NCI-H2227 (cell line): ENCODE measurements around the gene RIPK4.
"Not testable (repeated sequence)": the region's sequence is repeated elsewhere in the genome, so short reads cannot be mapped to it uniquely, and the experiment has no call there.

ENCODE experiments used
- DNase-seq: peaks from one replicate; lab custom pipeline; 2025; ENCODE audit not compliant: unreplicated experiment; lab: John Stamatoyannopoulos, UW

The RIPK4 gene

GRCh38 chr21:41796476-41797080 is 29.7 kb upstream of the RIPK4 start:
- no peak for DNase-seq

GRCh38 chr21:41795726-41796125 is 28.9 kb upstream of the RIPK4 start:
- no peak for DNase-seq

- DNase-seq = no peak
These were observed 27.7 kb upstream of the RIPK4 start for GRCh38 chr21:41794600-41794999.

GRCh38 chr21:41792711-41793110 is 25.9 kb upstream of the RIPK4 start:
- DNase-seq = no peak

- DNase-seq = no peak
These were observed 19.7 kb upstream of the RIPK4 start for GRCh38 chr21:41786509-41786987.

- not testable (repeated sequence) for DNase-seq
These were observed 18.4 kb upstream of the RIPK4 start for GRCh38 chr21:41785262-41785661.

- DNase-seq = no peak
These were observed 17.7 kb upstream of the RIPK4 start for GRCh38 chr21:41784456-41785102.

- peak; percentile 88 for DNase-seq
These were observed 16.8 kb upstream of the RIPK4 start for GRCh38 chr21:41783476-41784180.

- DNase-seq = no peak
These were observed 14.2 kb upstream of the RIPK4 start for GRCh38 chr21:41781050-41781410.

GRCh38 chr21:41780337-41781049 is 13.6 kb upstream of the RIPK4 start:
- DNase-seq = no peak

- no peak for DNase-seq
These were observed 12.8 kb upstream of the RIPK4 start for GRCh38 chr21:41779659-41780058.

- DNase-seq = no peak
These were observed 12.2 kb upstream of the RIPK4 start for GRCh38 chr21:41778930-41779600.

GRCh38 chr21:41777951-41778815 is 11.3 kb upstream of the RIPK4 start:
- peak; percentile 76 for DNase-seq

GRCh38 chr21:41776778-41777177 is 9.9 kb upstream of the RIPK4 start:
- DNase-seq = no peak

- no peak for DNase-seq
These were observed 8.3 kb upstream of the RIPK4 start for GRCh38 chr21:41775149-41775472.

GRCh38 chr21:41774467-41775148 is 7.8 kb upstream of the RIPK4 start:
- DNase-seq = no peak

GRCh38 chr21:41772351-41773080 is 5.7 kb upstream of the RIPK4 start:
- DNase-seq = no peak

GRCh38 chr21:41771625-41771945 is 4.7 kb upstream of the RIPK4 start:
- DNase-seq = no peak

GRCh38 chr21:41770901-41771624 is 4.2 kb upstream of the RIPK4 start:
- no peak for DNase-seq
